Keratinocyte (primary cell): ENCODE measurements around the gene STK32B. TPM values are rescaled to one million over a fixed set of nuclear protein-coding genes. Genes with fewer than 3 reads are reported as not detected.

Experiments used
- DNase-seq: peaks from one replicate; pipeline ENCODE4 v3.0.0-alpha.2; 2011; ENCODE audit warnings: low read depth, missing footprints, low spot score
- FAIRE-seq: peaks from 2 replicates; lab custom pipeline; 2011; peaks lifted over from hg19 to GRCh38; lab: Jason Lieb, UNC
- H2AFZ ChIP-seq: 2 replicates; pipeline ENCODE4 v1.6.0; 2012; ENCODE audit warnings: low read length, control low read depth, inconsistent platforms; ENCODE audit not compliant: control insufficient read depth
- H3K27ac ChIP-seq: 2 replicates; pipeline ENCODE4 v1.5.1; 2011; ENCODE audit warnings: low read length; ENCODE audit not compliant: control insufficient read depth, insufficient read depth
- H3K27me3 ChIP-seq: 3 replicates; pipeline ENCODE4 v1.6.0; 2011; ENCODE audit warnings: low read length; ENCODE audit not compliant: control insufficient read depth, insufficient read depth; ENCODE audit errors: extremely low read depth
- H3K36me3 ChIP-seq, 2 experiments: 2 replicates in 1 of 2; 3 replicates in 1 of 2; pipeline ENCODE4 v1.5.1; 2011; ENCODE audit warnings: low read length in 2 of 2, mild to moderate bottlenecking in 1 of 2; ENCODE audit not compliant: control insufficient read depth in 2 of 2, insufficient read depth in 2 of 2; ENCODE audit errors: extremely low read depth in 1 of 2
- H3K4me1 ChIP-seq: 3 replicates; pipeline ENCODE4 v1.5.1; 2011; ENCODE audit warnings: low read length; ENCODE audit not compliant: control insufficient read depth, insufficient read depth; ENCODE audit errors: extremely low read depth
- H3K4me2 ChIP-seq: 3 replicates; pipeline ENCODE4 v1.6.0; 2011; ENCODE audit warnings: low read depth, low read length; ENCODE audit not compliant: control insufficient read depth, insufficient read depth; ENCODE audit errors: extremely low read depth
- H3K4me3 ChIP-seq, 3 experiments: fragments of 200-600 bp in 1 of 3; sonication (generic) in 1 of 3; 2 replicates in 2 of 3; 3 replicates in 1 of 3; pipeline ENCODE4 v1.5.1; 2011 to 2016; ENCODE audit warnings: low read length in 3 of 3, mild to moderate bottlenecking in 3 of 3, control low read depth in 2 of 3, inconsistent platforms in 1 of 3, low read depth in 1 of 3, mixed read lengths in 1 of 3, mixed run types in 1 of 3, moderate library complexity in 1 of 3; ENCODE audit not compliant: control insufficient read depth in 2 of 3, insufficient read depth in 2 of 3; ENCODE audit errors: extremely low read depth in 1 of 3
- H3K79me2 ChIP-seq: 2 replicates; pipeline ENCODE4 v1.6.0; 2012; ENCODE audit warnings: low read length; ENCODE audit not compliant: control insufficient read depth, insufficient read depth
- H3K9ac ChIP-seq: 3 replicates; pipeline ENCODE4 v1.6.0; 2011; ENCODE audit warnings: low read length; ENCODE audit not compliant: control insufficient read depth, insufficient read depth; ENCODE audit errors: extremely low read depth
- H3K9me1 ChIP-seq: 3 replicates; pipeline ENCODE4 v1.6.0; 2011; ENCODE audit warnings: low read length; ENCODE audit not compliant: control insufficient read depth, insufficient read depth; ENCODE audit errors: extremely low read depth
- H3K9me3 ChIP-seq: 2 replicates; pipeline ENCODE4 v1.5.1; 2012; ENCODE audit warnings: low read depth, low read length; ENCODE audit not compliant: control insufficient read depth
- H4K20me1 ChIP-seq: 3 replicates; pipeline ENCODE4 v1.6.0; 2011; ENCODE audit warnings: low read length; ENCODE audit not compliant: control insufficient read depth, insufficient read depth; ENCODE audit errors: extremely low read depth
- CTCF ChIP-seq, 3 experiments: IDR thresholded peaks in 1 of 3; conservative IDR thresholded peaks in 1 of 3; optimal IDR thresholded peaks in 1 of 3; 2 replicates in 2 of 3; 3 replicates in 1 of 3; pipeline versions ENCODE3 to v1.5.1; 2011; ENCODE audit warnings: low read length in 3 of 3, mild to moderate bottlenecking in 3 of 3, moderate library complexity in 2 of 3, control low read depth in 1 of 3, inconsistent platforms in 1 of 3; ENCODE audit not compliant: insufficient read depth in 2 of 3; ENCODE audit errors: extremely low read depth in 1 of 3
- EZH2 ChIP-seq: IDR thresholded peaks from one replicate; pipeline ENCODE4 v1.6.1; 2012; ENCODE audit warnings: inconsistent platforms, mild to moderate bottlenecking, low read length, moderate library complexity
- dilution Hi-C: fragments of 300-500 bp; cut with MboI; formaldehyde crosslinking; loops from one replicate; pipeline ENCODE4 v1.7.0; 2020; ENCODE audit warnings: low sequenced_read_pairs; ENCODE audit not compliant: extremely low pct_ligation_motif_present
- polyA plus RNA-seq, 5 experiments: library from polyadenylated mRNA; depleted of rRNA in 3 of 5; stranded (reverse) in 3 of 5; stranded (forward) in 1 of 5; unstranded in 1 of 5; fragments of >200 nt; gene quantifications; 1 replicate in 1 of 5; 2 replicates in 3 of 5; 3 replicates in 1 of 5; pipeline versions ENCODE4 v1.2.1 to v1.2.3, GENCODE V29; 2011 to 2012; ENCODE audit warnings: missing spikeins in 2 of 5, low read depth in 1 of 5, low replicate concordance in 1 of 5

The STK32B gene
- polyA plus RNA-seq, 1 donor (not counting 4 experiments of a cell fraction or from before 2014, with no cell fraction given) = 3.4 TPM

- no peaks in the 10 kb centered on the region for H3K9me1 ChIP-seq
- no peaks in the 10 kb centered on the region for H3K27me3 ChIP-seq
- H3K27ac ChIP-seq = no peak overlapping the region
- H4K20me1 ChIP-seq = no peaks in the 10 kb centered on the region
- peaks cover 35% of the 10 kb centered on the region for H3K4me1 ChIP-seq
- H2AFZ ChIP-seq = no peak overlapping the region
- no peak for FAIRE-seq
- no peak overlapping the region for H3K4me2 ChIP-seq
- TF ChIP-seq CTCF (optimal IDR thresholded peaks at IDR 0.05 in 1 of 3, IDR thresholded peaks at IDR 0.05 in 1 of 3, conservative IDR thresholded peaks at IDR 0.05 in 1 of 3; ENCODE audit: extremely low read depth in 1 of 3, insufficient read depth in 2 of 3, low read length in 3 of 3) (no peak), EZH2 (no peak)
- H3K36me3 ChIP-seq = no peaks in the 10 kb centered on the region
- no peak for DNase-seq
- no peaks in the 10 kb centered on the region for H3K79me2 ChIP-seq
- H3K4me3 ChIP-seq = no peak overlapping the region
- no peaks in the 10 kb centered on the region for H3K9me3 ChIP-seq
- dilution Hi-C loops = no loop called here
- H3K9ac ChIP-seq = no peak overlapping the region
These were observed 11.5 kb upstream of the STK32B start for GRCh38 chr4:5039800-5040199.

- H3K4me2 ChIP-seq = no peak overlapping the region
- dilution Hi-C loops = no loop called here
- no peaks in the 10 kb centered on the region for H3K36me3 ChIP-seq
- H3K9ac ChIP-seq = no peak overlapping the region
- TF ChIP-seq CTCF (optimal IDR thresholded peaks at IDR 0.05 in 1 of 3, IDR thresholded peaks at IDR 0.05 in 1 of 3, conservative IDR thresholded peaks at IDR 0.05 in 1 of 3; ENCODE audit: extremely low read depth in 1 of 3, insufficient read depth in 2 of 3, low read length in 3 of 3) = no peak
- no peak for TF ChIP-seq EZH2
- H3K27me3 ChIP-seq = no peaks in the 10 kb centered on the region
- no peak for FAIRE-seq
- no peak for DNase-seq
- no peak overlapping the region for H3K4me3 ChIP-seq
- no peak overlapping the region for H2AFZ ChIP-seq
- no peaks in the 10 kb centered on the region for H3K9me3 ChIP-seq
- H3K4me1 ChIP-seq = peaks cover 39% of the 10 kb centered on the region
- no peaks in the 10 kb centered on the region for H4K20me1 ChIP-seq
- no peaks in the 10 kb centered on the region for H3K79me2 ChIP-seq
- H3K27ac ChIP-seq = no peak overlapping the region
- H3K9me1 ChIP-seq = no peaks in the 10 kb centered on the region
These were observed 10.2 kb upstream of the STK32B start for GRCh38 chr4:5040856-5041620.
